Measurements from ENCODE around the gene ARHGAP28.

DNA sequence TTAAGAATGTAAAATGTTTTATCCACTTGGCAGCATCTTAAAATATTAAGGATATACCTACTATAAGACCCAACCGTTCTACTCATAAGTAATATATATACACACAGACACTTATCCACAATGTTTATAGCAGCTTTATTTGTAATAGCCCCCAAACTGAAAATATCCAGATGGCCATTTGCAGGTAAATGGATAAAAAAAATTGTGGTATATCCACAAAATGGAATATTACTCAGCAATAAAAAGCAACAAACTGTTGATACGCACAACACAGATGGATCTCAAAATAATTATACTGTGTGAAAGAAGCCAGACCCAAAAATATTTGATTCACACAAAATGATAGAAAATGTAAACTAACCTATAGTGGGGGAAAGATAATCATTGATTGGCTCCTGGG is 122.0 kb downstream of the ARHGAP28 start:
- TF ChIP-seq, protein P1, sequence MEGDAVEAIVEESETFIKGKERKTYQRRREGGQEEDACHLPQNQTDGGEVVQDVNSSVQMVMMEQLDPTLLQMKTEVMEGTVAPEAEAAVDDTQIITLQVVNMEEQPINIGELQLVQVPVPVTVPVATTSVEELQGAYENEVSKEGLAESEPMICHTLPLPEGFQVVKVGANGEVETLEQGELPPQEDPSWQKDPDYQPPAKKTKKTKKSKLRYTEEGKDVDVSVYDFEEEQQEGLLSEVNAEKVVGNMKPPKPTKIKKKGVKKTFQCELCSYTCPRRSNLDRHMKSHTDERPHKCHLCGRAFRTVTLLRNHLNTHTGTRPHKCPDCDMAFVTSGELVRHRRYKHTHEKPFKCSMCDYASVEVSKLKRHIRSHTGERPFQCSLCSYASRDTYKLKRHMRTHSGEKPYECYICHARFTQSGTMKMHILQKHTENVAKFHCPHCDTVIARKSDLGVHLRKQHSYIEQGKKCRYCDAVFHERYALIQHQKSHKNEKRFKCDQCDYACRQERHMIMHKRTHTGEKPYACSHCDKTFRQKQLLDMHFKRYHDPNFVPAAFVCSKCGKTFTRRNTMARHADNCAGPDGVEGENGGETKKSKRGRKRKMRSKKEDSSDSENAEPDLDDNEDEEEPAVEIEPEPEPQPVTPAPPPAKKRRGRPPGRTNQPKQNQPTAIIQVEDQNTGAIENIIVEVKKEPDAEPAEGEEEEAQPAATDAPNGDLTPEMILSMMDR (IDR thresholded peaks at IDR 0.05) = no peak
- no peak for TF ChIP-seq POLR2A (IDR thresholded peaks at IDR 0.05)
